Mesendoderm (in vitro differentiated cells): ENCODE results near the gene NPVF.

Experiments used
- DNase-seq: peaks from one replicate; pipeline ENCODE4 v3.0.0; 2013
- H2AK5ac ChIP-seq: 2 replicates; pipeline ENCODE4 v1.6.1; 2013; ENCODE audit warnings: low read length, inconsistent platforms
- H2BK120ac ChIP-seq: 2 replicates; pipeline ENCODE4 v1.6.1; 2013; ENCODE audit warnings: low read depth, mild to moderate bottlenecking, low read length, moderate library complexity, mixed read lengths
- H2BK15ac ChIP-seq: replicated peaks from 2 replicates; pipeline ENCODE4 v1.6.1; 2013; ENCODE audit warnings: low read depth, mild to moderate bottlenecking, moderate library complexity
- H2BK5ac ChIP-seq: 2 replicates; pipeline ENCODE4 v1.6.1; 2013; ENCODE audit warnings: low read length, inconsistent platforms
- H3K18ac ChIP-seq: 2 replicates; pipeline ENCODE4 v1.6.1; 2013; ENCODE audit warnings: mild to moderate bottlenecking, low read length, mixed read lengths
- H3K23ac ChIP-seq: one replicate; pipeline ENCODE4 v1.6.1; 2013; ENCODE audit warnings: low read length
- H3K27ac ChIP-seq: 2 replicates; pipeline ENCODE4 v1.5.1; 2013; ENCODE audit warnings: low read depth, mild to moderate bottlenecking, inconsistent platforms, low read length, moderate library complexity
- H3K27me3 ChIP-seq: 2 replicates; pipeline ENCODE4 v1.6.1; 2013; ENCODE audit warnings: low read length, control low read depth, mild to moderate bottlenecking, inconsistent platforms; ENCODE audit not compliant: insufficient read depth, poor library complexity
- H3K36me3 ChIP-seq: 2 replicates; pipeline ENCODE4 v1.6.1; 2013; ENCODE audit warnings: low read length, inconsistent platforms; ENCODE audit not compliant: control insufficient read depth, insufficient read depth
- H3K4ac ChIP-seq: one replicate; pipeline ENCODE4 v1.6.1; 2013; ENCODE audit warnings: low read depth, mild to moderate bottlenecking, low read length, moderate library complexity
- H3K4me1 ChIP-seq: 2 replicates; pipeline ENCODE4 v1.6.1; 2013; ENCODE audit warnings: low read depth, low read length, inconsistent platforms; ENCODE audit not compliant: control insufficient read depth
- H3K4me2 ChIP-seq: 2 replicates; pipeline ENCODE4 v1.6.1; 2013; ENCODE audit warnings: low read length
- H3K4me3 ChIP-seq: 2 replicates; pipeline ENCODE4 v1.5.1; 2013; ENCODE audit warnings: mild to moderate bottlenecking, low read length
- H3K56ac ChIP-seq: one replicate; pipeline ENCODE4 v1.6.1; 2013; ENCODE audit warnings: low read length
- H3K79me1 ChIP-seq: 2 replicates; pipeline ENCODE4 v1.6.1; 2013; ENCODE audit warnings: low read length, inconsistent platforms
- H3K79me2 ChIP-seq: 2 replicates; pipeline ENCODE4 v1.6.1; 2013; ENCODE audit warnings: mild to moderate bottlenecking, low read length; ENCODE audit not compliant: control insufficient read depth, insufficient read depth
- H3K9ac ChIP-seq: 2 replicates; pipeline ENCODE4 v1.6.1; 2013; ENCODE audit warnings: low read length, inconsistent platforms
- H4K5ac ChIP-seq: one replicate; pipeline ENCODE4 v1.6.1; 2013; ENCODE audit warnings: low read length
- H4K8ac ChIP-seq: one replicate; pipeline ENCODE4 v1.6.1; 2013; ENCODE audit warnings: low read depth, mild to moderate bottlenecking, control low read depth, low read length, moderate library complexity
- WGBS: extraction: QIAGEN DNeasy Blood & Tissue Kit; methylation state at CpG from one replicate; pipeline ENCODE4 v1.1.7; 2013; ENCODE audit warnings: low lambda C conversion rate, missing lambda C conversion rate; ENCODE audit not compliant: insufficient coverage; ENCODE audit errors: extremely low coverage; 5-methylcytosine and 5-hydroxymethylcytosine counted together

Gene NPVF

DNA sequence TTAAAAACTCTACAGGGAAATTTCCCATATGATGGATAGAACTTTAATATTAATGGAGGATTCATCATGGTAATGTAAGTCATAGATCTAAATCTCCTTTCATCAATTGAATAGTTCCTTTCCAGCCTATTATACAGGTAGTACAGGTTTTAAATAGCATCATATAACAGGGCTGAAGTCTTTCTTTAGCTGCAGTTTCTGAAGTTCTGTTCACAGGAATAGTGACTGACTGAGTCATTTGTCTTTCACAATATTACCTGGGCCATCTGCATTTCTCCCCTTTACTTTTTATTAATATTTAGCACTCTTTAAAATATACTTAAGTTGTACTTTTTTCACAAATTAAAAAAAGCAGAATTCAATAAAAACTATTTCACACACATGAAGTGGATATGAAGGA, 12.6 kb upstream of the NPVF start:
- Histone ChIP-seq H3K18ac (no peak overlapping the region), H3K4me1 (peaks cover 6% of the 10 kb centered on the region), H2BK15ac (no peak overlapping the region), H3K56ac (no peak overlapping the region), H3K79me2 (no peaks in the 10 kb centered on the region), H2AK5ac (no peak overlapping the region), H3K27ac (no peak overlapping the region), H3K36me3 (no peaks in the 10 kb centered on the region), H2BK120ac (no peak overlapping the region), H3K4ac (no peak overlapping the region), H3K9ac (no peak overlapping the region), H4K5ac (no peak overlapping the region), H3K4me2 (no peak overlapping the region), H2BK5ac (no peak overlapping the region), H3K79me1 (no peaks in the 10 kb centered on the region), H3K4me3 (no peak overlapping the region), H3K23ac (no peak overlapping the region), H4K8ac (no peak overlapping the region), H3K27me3 (no peaks in the 10 kb centered on the region)
- no peak for DNase-seq

DNA sequence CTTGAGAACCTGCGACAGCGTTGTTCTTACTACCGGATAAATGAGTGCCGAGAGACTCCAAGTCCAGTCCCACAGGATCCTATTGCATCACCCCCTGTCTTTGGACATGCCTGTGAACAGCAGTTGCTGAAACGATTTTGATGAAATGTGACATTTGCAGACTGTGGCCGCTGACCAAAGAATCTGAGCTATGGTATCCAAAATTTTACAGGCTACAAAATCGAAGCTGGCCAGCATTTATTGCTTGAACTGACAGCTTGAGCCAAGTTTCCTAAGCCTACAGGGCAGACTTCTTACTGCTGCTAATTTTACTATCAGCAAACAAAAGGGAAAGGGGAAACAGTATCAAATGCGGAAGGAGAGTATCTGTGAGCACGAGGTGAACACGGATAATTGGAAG, 12.1 kb upstream of the NPVF start:
- H3K4me1 ChIP-seq, result peaks cover 6% of the 10 kb centered on the region
- no CpG with 5 or more reads among the region's 10 CpGs for WGBS
- H3K79me2 ChIP-seq, result no peaks in the 10 kb centered on the region
- no peaks in the 10 kb centered on the region for H3K36me3 ChIP-seq
- no peak for DNase-seq
- H3K79me1 ChIP-seq, result no peaks in the 10 kb centered on the region
- H3K23ac ChIP-seq, result no peak overlapping the region
- no peak overlapping the region for H3K4me3 ChIP-seq
- no peak overlapping the region for H3K9ac ChIP-seq
- H3K18ac ChIP-seq, result peak overlapping the region; percentile 42
- no peak overlapping the region for H3K4me2 ChIP-seq
- no peak overlapping the region for H2BK15ac ChIP-seq
- H3K27me3 ChIP-seq, result no peaks in the 10 kb centered on the region
- no peak overlapping the region for H4K5ac ChIP-seq
- no peak overlapping the region for H3K4ac ChIP-seq
- no peak overlapping the region for H4K8ac ChIP-seq
- no peak overlapping the region for H2AK5ac ChIP-seq
- no peak overlapping the region for H3K27ac ChIP-seq
- H2BK120ac ChIP-seq, result peak overlapping the region; percentile 51
- H3K56ac ChIP-seq, result no peak overlapping the region
- no peak overlapping the region for H2BK5ac ChIP-seq

DNA sequence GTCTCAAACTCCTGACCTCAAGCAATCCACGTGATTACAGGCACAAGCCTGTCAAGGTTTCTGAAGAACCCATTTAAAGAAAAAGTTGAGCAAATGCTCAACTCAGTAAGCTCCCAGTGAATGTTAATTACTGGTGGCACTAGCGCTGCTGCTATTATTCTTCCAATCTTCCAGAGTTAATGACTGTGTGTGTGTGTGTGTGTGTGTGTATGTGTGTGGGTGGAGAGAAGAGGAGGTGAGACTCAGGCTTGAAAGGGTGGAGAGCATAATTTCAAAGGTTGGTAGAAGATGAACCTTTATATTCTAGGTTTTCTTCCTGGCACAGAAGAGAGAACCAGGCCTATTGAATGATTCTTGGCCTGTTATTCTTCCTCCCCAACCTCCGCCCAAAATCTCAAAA, 11.6 kb upstream of the NPVF start:
- H3K18ac ChIP-seq, result no peak overlapping the region
- H2AK5ac ChIP-seq, result no peak overlapping the region
- no peak overlapping the region for H4K8ac ChIP-seq
- H3K56ac ChIP-seq, result no peak overlapping the region
- no peak for DNase-seq
- H4K5ac ChIP-seq, result no peak overlapping the region
- H3K4me2 ChIP-seq, result no peak overlapping the region
- no peak overlapping the region for H3K27ac ChIP-seq
- WGBS, result no CpG with 5 or more reads among the region's 3 CpGs
- H3K9ac ChIP-seq, result no peak overlapping the region
- no peaks in the 10 kb centered on the region for H3K36me3 ChIP-seq
- H3K27me3 ChIP-seq, result no peaks in the 10 kb centered on the region
- no peak overlapping the region for H3K4ac ChIP-seq
- no peak overlapping the region for H2BK15ac ChIP-seq
- H3K4me3 ChIP-seq, result no peak overlapping the region
- H2BK5ac ChIP-seq, result no peak overlapping the region
- H2BK120ac ChIP-seq, result no peak overlapping the region
- H3K4me1 ChIP-seq, result peaks cover 6% of the 10 kb centered on the region
- no peaks in the 10 kb centered on the region for H3K79me2 ChIP-seq
- no peak overlapping the region for H3K23ac ChIP-seq
- no peaks in the 10 kb centered on the region for H3K79me1 ChIP-seq

DNA sequence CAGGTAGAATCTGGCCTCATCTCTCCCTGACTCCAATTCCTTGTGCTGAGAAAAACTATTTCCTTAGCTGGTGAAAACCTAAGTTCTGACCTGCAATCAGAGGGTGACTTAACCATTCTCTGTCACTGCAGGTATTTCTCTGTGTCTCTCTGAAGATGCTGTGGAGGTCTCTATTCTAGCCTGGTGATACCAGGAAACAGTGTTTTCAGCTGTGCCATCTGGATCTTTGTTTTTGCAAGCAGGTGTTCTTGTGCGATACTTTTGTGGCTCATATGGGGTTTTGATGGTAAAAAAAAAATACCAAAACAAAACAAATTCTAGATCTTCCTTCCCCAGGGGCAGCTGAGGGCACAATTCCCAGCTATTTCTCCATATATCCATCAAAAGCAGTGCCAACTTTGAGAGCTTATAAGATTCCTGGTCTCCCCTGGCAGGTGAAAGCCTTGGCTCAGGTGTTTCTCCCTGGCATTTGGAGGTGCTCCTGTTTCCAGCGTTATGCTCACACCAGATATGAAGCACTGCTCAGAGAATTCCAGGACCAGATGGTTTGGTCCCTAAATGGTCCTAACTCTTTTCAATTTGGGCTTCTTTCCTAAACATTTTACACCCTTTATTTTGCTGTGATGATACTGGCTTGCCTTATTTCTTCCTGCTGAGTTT, 9.9 kb upstream of the NPVF start:
- no peaks in the 10 kb centered on the region for H3K36me3 ChIP-seq
- H3K56ac ChIP-seq, result no peak overlapping the region
- no peak overlapping the region for H2BK120ac ChIP-seq
- no peak overlapping the region for H3K4me3 ChIP-seq
- no peaks in the 10 kb centered on the region for H3K79me1 ChIP-seq
- H2BK15ac ChIP-seq, result no peak overlapping the region
- H4K5ac ChIP-seq, result no peak overlapping the region
- no peak overlapping the region for H3K18ac ChIP-seq
- no peak for DNase-seq
- no peak overlapping the region for H4K8ac ChIP-seq
- H3K79me2 ChIP-seq, result no peaks in the 10 kb centered on the region
- no peak overlapping the region for H3K27ac ChIP-seq
- H3K9ac ChIP-seq, result no peak overlapping the region
- no CpG with 5 or more reads among the region's 2 CpGs for WGBS
- no peaks in the 10 kb centered on the region for H3K4me1 ChIP-seq
- H2AK5ac ChIP-seq, result no peak overlapping the region
- H2BK5ac ChIP-seq, result no peak overlapping the region
- no peak overlapping the region for H3K4ac ChIP-seq
- H3K4me2 ChIP-seq, result no peak overlapping the region
- no peaks in the 10 kb centered on the region for H3K27me3 ChIP-seq
- H3K23ac ChIP-seq, result no peak overlapping the region

DNA sequence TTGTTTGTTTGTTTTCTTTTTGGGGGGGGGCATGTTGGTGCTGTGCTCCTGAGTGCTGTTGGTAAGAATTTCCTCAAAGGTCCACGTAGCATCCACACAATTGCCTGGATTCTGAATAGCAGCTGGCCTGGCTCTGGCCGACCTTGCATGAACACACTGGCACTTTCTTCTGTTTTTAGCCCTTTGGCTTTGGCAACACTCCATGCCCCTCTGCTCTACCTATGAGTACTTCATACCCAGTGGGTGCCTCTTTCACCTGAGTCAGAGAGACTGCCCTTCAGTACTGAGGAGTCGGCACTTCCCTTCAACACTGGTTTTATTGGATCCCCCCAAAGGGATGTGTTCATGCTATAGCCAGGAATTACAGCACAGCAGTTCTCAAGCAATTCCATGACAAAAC, 7.2 kb upstream of the NPVF start:
- Histone ChIP-seq H2BK5ac (no peak overlapping the region), H3K4me1 (no peaks in the 10 kb centered on the region), H3K27ac (no peak overlapping the region), H3K79me1 (no peaks in the 10 kb centered on the region), H3K23ac (no peak overlapping the region), H2AK5ac (no peak overlapping the region), H4K8ac (no peak overlapping the region), H3K9ac (no peak overlapping the region), H3K56ac (no peak overlapping the region), H3K79me2 (no peaks in the 10 kb centered on the region), H3K4ac (no peak overlapping the region), H3K4me3 (no peak overlapping the region), H3K27me3 (no peaks in the 10 kb centered on the region), H3K4me2 (no peak overlapping the region), H2BK15ac (no peak overlapping the region), H3K36me3 (no peaks in the 10 kb centered on the region), H2BK120ac (no peak overlapping the region), H3K18ac (no peak overlapping the region), H4K5ac (no peak overlapping the region)
- no peak for DNase-seq
- no CpG with 5 or more reads among the region's 3 CpGs for WGBS

DNA sequence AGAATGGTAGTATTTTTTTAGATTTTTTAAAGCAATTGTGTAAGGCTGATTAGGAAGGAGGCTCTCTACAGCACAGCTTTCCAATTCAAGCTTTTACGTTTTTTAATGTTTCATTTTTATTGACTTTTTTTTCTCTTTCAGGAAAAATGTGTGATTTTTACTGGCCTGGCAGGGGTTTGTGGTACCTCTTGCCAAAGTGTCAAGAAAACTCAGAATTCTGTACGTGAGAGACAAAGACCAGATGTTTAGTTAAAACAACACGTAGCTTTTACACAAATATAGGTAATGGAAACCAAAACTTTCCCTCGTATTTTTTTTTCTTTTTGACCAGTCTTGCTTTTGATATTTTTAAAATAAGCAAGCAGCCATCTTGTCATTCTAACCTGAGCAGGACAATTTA, 6.0 kb upstream of the NPVF start:
- H3K27me3 ChIP-seq, result no peaks in the 10 kb centered on the region
- no peaks in the 10 kb centered on the region for H3K79me1 ChIP-seq
- no peak overlapping the region for H2BK5ac ChIP-seq
- H3K56ac ChIP-seq, result no peak overlapping the region
- no peaks in the 10 kb centered on the region for H3K4me1 ChIP-seq
- no peaks in the 10 kb centered on the region for H3K79me2 ChIP-seq
- no peak overlapping the region for H3K9ac ChIP-seq
- no peak overlapping the region for H3K23ac ChIP-seq
- no peak overlapping the region for H4K8ac ChIP-seq
- H3K4me2 ChIP-seq, result no peak overlapping the region
- no peak overlapping the region for H3K4me3 ChIP-seq
- no peak overlapping the region for H2BK15ac ChIP-seq
- H4K5ac ChIP-seq, result no peak overlapping the region
- WGBS, result no CpG with 5 or more reads among the region's 4 CpGs
- no peak for DNase-seq
- no peaks in the 10 kb centered on the region for H3K36me3 ChIP-seq
- H2AK5ac ChIP-seq, result no peak overlapping the region
- H3K27ac ChIP-seq, result no peak overlapping the region
- H2BK120ac ChIP-seq, result no peak overlapping the region
- no peak overlapping the region for H3K18ac ChIP-seq
- H3K4ac ChIP-seq, result no peak overlapping the region
